ENCODE measurements around the gene CCR2.
A peak's percentile ranks its signal among the peaks of the same experiment; 100 is the strongest.

The CCR2 gene

DNA sequence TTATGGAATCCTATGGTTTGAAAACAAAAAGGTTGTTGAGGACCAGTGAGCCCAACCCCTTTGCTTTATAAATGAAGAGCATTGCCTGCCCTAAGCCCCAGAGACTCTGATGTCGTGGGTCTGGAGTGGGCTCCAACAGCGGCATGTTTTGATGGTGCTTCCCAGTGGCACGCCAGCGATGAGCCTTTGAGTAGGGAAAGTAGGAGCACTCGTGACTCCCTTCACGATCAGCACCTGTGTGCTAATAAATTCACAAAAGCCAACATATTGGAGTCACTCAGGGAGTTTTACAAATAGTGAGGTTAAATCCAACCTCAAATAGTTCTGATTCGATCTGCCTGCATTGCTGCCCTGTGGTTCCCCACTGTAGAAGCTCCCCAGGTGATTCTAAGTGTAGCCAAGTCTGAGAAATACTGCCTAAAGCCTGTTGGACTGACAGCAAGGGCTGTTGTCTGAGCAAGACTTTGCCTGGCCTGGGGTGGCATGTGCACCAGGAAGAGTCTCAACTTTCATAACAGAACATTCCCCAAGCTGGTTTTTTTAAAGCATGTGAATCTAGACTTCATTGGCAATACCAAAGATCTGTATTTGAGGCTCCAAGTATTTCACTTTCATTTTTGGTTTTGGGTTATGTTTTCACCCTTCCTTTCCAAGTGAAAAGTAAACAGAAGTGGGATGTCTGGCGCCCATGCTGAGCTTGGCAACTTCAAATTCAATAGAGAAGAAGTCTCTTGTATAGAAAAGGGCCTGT is 26.7 kb downstream of the CCR2 start:
- H3K4me1 ChIP-seq (ENCODE audit: low read depth, poor library complexity, severe bottlenecking): peaks cover 29% of the 10 kb centered on the region
- H2AFZ ChIP-seq (ENCODE audit: low read depth): peak overlapping the region; percentile 25; the same call in 1 of the 2 replicates
- H3K27ac ChIP-seq: no peak overlapping the region
- H4K20me1 ChIP-seq (ENCODE audit: insufficient read depth): no peaks in the 10 kb centered on the region
- H3K79me2 ChIP-seq (ENCODE audit: insufficient read depth, low read depth): no peaks in the 10 kb centered on the region
- TF ChIP-seq, protein P1, sequence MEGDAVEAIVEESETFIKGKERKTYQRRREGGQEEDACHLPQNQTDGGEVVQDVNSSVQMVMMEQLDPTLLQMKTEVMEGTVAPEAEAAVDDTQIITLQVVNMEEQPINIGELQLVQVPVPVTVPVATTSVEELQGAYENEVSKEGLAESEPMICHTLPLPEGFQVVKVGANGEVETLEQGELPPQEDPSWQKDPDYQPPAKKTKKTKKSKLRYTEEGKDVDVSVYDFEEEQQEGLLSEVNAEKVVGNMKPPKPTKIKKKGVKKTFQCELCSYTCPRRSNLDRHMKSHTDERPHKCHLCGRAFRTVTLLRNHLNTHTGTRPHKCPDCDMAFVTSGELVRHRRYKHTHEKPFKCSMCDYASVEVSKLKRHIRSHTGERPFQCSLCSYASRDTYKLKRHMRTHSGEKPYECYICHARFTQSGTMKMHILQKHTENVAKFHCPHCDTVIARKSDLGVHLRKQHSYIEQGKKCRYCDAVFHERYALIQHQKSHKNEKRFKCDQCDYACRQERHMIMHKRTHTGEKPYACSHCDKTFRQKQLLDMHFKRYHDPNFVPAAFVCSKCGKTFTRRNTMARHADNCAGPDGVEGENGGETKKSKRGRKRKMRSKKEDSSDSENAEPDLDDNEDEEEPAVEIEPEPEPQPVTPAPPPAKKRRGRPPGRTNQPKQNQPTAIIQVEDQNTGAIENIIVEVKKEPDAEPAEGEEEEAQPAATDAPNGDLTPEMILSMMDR (conservative IDR thresholded peaks at IDR 0.05; ENCODE audit: low read depth, low read length): no peak
- no peaks in the 10 kb centered on the region for H3K36me3 ChIP-seq (ENCODE audit: insufficient read depth)
- no peaks in the 10 kb centered on the region for H3K27me3 ChIP-seq (ENCODE audit: insufficient read depth, low read depth)
- H3K4me2 ChIP-seq: peak overlapping the region; percentile 9; the same call in 1 of the 2 replicates
- H3K9ac ChIP-seq: no peak overlapping the region
- no peak overlapping the region for H3K4me3 ChIP-seq (IDR thresholded peaks at IDR 0.05; ENCODE audit: insufficient read depth, low read depth, low read length)

DNA sequence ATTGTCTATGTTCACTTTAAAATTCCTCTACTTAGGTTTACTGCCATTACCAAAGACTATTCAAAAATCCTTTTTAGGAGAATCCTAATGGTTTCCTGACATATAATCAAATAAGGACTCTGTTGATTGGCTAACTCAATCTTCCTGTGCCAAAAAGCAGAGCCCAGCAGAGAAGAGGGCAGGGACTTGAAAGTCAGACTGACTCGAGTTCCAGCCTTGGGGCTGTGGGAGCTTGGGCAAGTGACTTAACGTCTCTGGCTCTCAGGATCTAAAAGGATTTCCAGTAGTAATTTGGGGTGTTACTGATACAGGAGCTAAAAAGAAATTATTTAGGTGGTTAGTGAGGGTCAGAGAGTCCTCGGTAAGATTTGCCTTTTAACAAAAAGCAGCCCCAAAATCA is 27.7 kb downstream of the CCR2 start:
- Histone ChIP-seq H3K9ac (no peak overlapping the region), H3K27ac (no peak overlapping the region), H3K36me3 (ENCODE audit: insufficient read depth) (no peaks in the 10 kb centered on the region), H3K4me1 (ENCODE audit: low read depth, poor library complexity, severe bottlenecking) (peaks cover 29% of the 10 kb centered on the region), H3K4me2 (no peak overlapping the region), H3K4me3 (IDR thresholded peaks at IDR 0.05; ENCODE audit: insufficient read depth, low read depth, low read length) (no peak overlapping the region), H3K79me2 (ENCODE audit: insufficient read depth, low read depth) (no peaks in the 10 kb centered on the region), H3K27me3 (ENCODE audit: insufficient read depth, low read depth) (no peaks in the 10 kb centered on the region), H4K20me1 (ENCODE audit: insufficient read depth) (no peaks in the 10 kb centered on the region), H2AFZ (ENCODE audit: low read depth) (no peak overlapping the region)
- TF ChIP-seq, protein P1 (conservative IDR thresholded peaks at IDR 0.05; ENCODE audit: low read depth, low read length): no peak

DNA sequence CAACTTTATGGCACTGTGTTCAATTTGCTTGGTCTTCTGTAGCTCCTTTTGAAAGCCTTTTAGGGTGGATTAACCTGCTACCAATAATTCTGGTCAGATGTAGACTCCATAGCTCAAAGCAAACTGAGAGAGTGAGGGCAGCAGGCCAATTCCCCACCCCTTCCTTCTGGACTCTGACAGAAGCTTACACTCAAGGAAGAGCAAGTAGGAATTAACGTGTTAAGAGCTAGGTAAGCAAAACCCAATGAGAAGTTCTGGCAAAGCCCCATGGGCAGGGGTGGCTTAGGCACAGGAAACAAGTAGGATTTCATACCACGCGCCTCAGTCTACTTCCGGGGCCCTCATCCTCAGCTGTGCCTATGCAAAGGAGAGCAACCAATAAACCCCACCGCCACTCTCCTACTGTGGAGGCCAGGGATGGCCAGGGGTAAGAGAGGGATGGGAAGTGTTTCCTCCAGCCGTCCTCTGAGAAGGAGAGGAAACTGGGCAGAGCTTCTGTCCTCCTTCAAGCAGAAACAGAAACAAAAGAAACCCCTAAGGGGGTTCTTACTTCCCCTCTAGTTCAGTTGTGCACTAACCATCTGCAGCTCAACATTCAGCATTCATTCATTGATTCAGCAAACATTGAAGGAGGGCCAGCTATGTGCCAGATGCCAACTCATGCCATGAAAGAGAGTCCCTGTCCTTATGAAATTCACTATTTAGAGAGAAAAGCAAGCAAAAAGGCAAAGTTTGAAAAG is 29.5 kb downstream of the CCR2 start:
- Histone ChIP-seq H3K36me3 (ENCODE audit: insufficient read depth) (no peaks in the 10 kb centered on the region), H3K27me3 (ENCODE audit: insufficient read depth, low read depth) (no peaks in the 10 kb centered on the region), H3K79me2 (ENCODE audit: insufficient read depth, low read depth) (no peaks in the 10 kb centered on the region), H3K4me2 (0 out of 2 replicates have a peak overlapping the region, but pooled peaks have one; percentile 10), H3K4me1 (ENCODE audit: low read depth, poor library complexity, severe bottlenecking) (peaks cover 27% of the 10 kb centered on the region), H3K4me3 (IDR thresholded peaks at IDR 0.05; ENCODE audit: insufficient read depth, low read depth, low read length) (no peak overlapping the region), H3K27ac (no peak overlapping the region), H3K9ac (no peak overlapping the region), H2AFZ (ENCODE audit: low read depth) (no peak overlapping the region), H4K20me1 (ENCODE audit: insufficient read depth) (no peaks in the 10 kb centered on the region)
- TF ChIP-seq, protein P1 (conservative IDR thresholded peaks at IDR 0.05; ENCODE audit: low read depth, low read length): no peak

DNA sequence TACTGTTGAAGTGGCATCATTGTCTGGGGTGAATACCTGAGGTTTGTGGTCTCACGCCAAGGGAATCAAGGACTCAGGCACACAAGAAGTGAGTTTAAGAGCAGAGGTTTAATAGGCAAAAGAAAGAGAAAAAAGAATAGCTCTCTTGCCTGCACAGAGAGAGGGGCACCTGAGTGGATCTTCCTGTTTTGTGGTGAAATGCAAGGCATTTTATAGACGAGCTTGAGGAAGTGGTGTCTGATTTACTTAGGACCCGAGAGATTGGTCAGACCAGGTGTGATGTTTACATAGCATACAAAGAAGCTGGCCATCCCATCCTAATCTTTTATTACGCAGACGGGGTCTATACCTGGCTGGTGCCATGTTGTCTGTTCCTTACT is 30.0 kb downstream of the CCR2 start:
- Histone ChIP-seq H3K4me2 (0 out of 2 replicates have a peak overlapping the region, but pooled peaks have one; percentile 10), H4K20me1 (ENCODE audit: insufficient read depth) (no peaks in the 10 kb centered on the region), H3K27me3 (ENCODE audit: insufficient read depth, low read depth) (no peaks in the 10 kb centered on the region), H3K36me3 (ENCODE audit: insufficient read depth) (no peaks in the 10 kb centered on the region), H3K79me2 (ENCODE audit: insufficient read depth, low read depth) (no peaks in the 10 kb centered on the region), H3K4me1 (ENCODE audit: low read depth, poor library complexity, severe bottlenecking) (peaks cover 23% of the 10 kb centered on the region), H3K27ac (no peak overlapping the region), H3K4me3 (IDR thresholded peaks at IDR 0.05; ENCODE audit: insufficient read depth, low read depth, low read length) (no peak overlapping the region), H2AFZ (ENCODE audit: low read depth) (no peak overlapping the region), H3K9ac (no peak overlapping the region)
- TF ChIP-seq, protein P1 (conservative IDR thresholded peaks at IDR 0.05; ENCODE audit: low read depth, low read length): no peak
